GM21447 (cell line): ENCODE results near the gene ZDHHC12.
A peak's percentile ranks its signal among the peaks of the same experiment; 100 is the strongest.

ENCODE experiments used
- ATAC-seq: cut with Tn5 transposase; IDR thresholded peaks from one replicate; pipeline ENCODE4 v1.9.1; 2021; ENCODE audit not compliant: unreplicated experiment

ZDHHC12 gene

GRCh38 chr9:128731093-128731492 is 7.2 kb upstream of the ZDHHC12 start:
- no peak for ATAC-seq

GRCh38 chr9:128729766-128730517 is 6.0 kb upstream of the ZDHHC12 start:
- ATAC-seq, result no peak

- ATAC-seq, result no peak
Measured at GRCh38 chr9:128729302-128729701, 5.4 kb upstream of the ZDHHC12 start.

GRCh38 chr9:128728298-128728697 is 4.4 kb upstream of the ZDHHC12 start:
- ATAC-seq, result no peak

GRCh38 chr9:128727640-128728248 is 3.8 kb upstream of the ZDHHC12 start:
- no peak for ATAC-seq

GRCh38 chr9:128724744-128725211 is 851 bp upstream of the ZDHHC12 start:
- peak; percentile 23 for ATAC-seq

- ATAC-seq, result no peak
Measured at GRCh38 chr9:128723352-128723865, 518 bp downstream of the ZDHHC12 start.

- no peak for ATAC-seq
Measured at GRCh38 chr9:128722380-128723351, 1.3 kb downstream of the ZDHHC12 start.

- ATAC-seq, result no peak
Measured at GRCh38 chr9:128721487-128722010, 2.4 kb downstream of the ZDHHC12 start.

GRCh38 chr9:128720841-128721486 is 3.0 kb downstream of the ZDHHC12 start:
- no peak for ATAC-seq

- no peak for ATAC-seq
Measured at GRCh38 chr9:128719919-128720605, 3.9 kb downstream of the ZDHHC12 start.

GRCh38 chr9:128718475-128718874 is 5.5 kb downstream of the ZDHHC12 start:
- ATAC-seq, result no peak

GRCh38 chr9:128718047-128718446 is 5.9 kb downstream of the ZDHHC12 start:
- ATAC-seq, result no peak

GRCh38 chr9:128716581-128717254 is 7.2 kb downstream of the ZDHHC12 start:
- no peak for ATAC-seq

GRCh38 chr9:128715436-128715750 is 8.5 kb downstream of the ZDHHC12 start:
- no peak for ATAC-seq

- ATAC-seq, result no peak
Measured at GRCh38 chr9:128714586-128715435, 9.1 kb downstream of the ZDHHC12 start.

GRCh38 chr9:128713941-128714573 is 9.9 kb downstream of the ZDHHC12 start:
- no peak for ATAC-seq

- ATAC-seq, result no peak
Measured at GRCh38 chr9:128713411-128713780, 10.5 kb downstream of the ZDHHC12 start.
